Panc1 (cell line): ENCODE results near the gene PXMP2.

Experiments used
- POLR2AphosphoS5 ChIP-seq: IDR thresholded peaks from 2 replicates; pipeline ENCODE4 v1.6.1; 2012; ENCODE audit warnings: mild to moderate bottlenecking, low read depth, low read length, moderate library complexity
- SIN3A ChIP-seq: IDR thresholded peaks from 2 replicates; pipeline ENCODE4 v1.6.1; 2012; ENCODE audit warnings: low read depth, mild to moderate bottlenecking, low read length, moderate library complexity, borderline replicate concordance; ENCODE audit not compliant: insufficient read depth
- TCF7L2 ChIP-seq: IDR thresholded peaks from 2 replicates; pipeline ENCODE4 v1.6.1; 2011; ENCODE audit warnings: mild to moderate bottlenecking, low read depth, low read length, inconsistent platforms
- TF ChIP-seq, protein P1 (sequence below): fragments of 450-650 bp; IDR thresholded peaks from 2 replicates; pipeline ENCODE4 v1.5.1; 2017; ENCODE audit warnings: mild to moderate bottlenecking
- TF ChIP-seq, protein P2 (sequence below), 2 experiments: IDR thresholded peaks; 2 replicates each; pipeline ENCODE4 v1.6.1; 2011 to 2012; ENCODE audit warnings: low read depth in 2 of 2, control low read depth in 1 of 2, low read length in 1 of 2, mild to moderate bottlenecking in 1 of 2, moderate library complexity in 1 of 2; ENCODE audit not compliant: insufficient read depth in 1 of 2

DNA sequence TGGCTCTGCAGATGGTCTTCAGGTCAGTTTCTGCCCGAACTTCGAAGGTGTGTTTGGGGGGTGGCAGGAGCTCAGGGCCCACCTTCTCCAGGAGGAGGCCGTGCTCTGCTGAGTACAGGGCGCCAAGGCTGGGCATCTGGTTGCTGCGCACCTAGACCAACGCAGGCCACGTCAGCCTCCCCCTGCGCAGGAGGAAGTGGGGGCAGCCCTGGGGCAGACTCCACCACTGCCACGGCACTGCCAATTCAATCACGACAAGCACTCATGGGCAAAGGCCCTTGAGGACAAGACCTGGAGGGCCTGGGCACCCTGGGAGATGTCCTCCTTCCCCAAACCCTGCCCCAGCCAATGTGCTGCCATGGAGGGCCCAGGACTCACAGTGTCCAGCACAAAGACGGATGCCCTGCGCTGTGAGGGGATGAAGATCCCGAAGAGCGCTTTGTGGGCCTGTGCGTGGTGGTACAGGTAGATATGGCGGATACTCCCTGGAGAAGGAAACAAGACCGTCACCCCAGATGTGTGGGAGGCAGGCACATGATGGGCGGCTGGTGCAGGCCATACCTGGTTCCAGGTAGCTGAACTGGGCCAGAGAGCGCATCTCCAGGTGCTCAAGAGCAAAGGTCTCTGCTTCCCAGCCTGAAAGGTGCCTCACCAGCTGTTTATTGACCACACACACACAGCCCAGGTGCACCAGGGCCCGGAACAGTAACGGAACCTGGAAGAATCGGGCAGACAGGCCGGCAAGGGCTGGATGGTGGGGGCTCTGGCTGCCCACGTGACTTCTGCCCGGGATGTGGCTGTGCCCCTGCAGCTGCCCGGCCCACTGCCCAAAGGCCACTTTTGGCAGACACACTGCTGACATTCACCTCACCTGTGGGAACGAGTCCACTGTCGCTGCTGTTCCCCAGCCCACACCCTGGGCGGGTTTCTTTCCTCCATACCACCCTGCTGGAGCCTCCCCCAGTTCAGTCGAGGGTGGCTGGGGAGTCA is 44.2 kb upstream of the PXMP2 start:
- TF ChIP-seq, protein P1, sequence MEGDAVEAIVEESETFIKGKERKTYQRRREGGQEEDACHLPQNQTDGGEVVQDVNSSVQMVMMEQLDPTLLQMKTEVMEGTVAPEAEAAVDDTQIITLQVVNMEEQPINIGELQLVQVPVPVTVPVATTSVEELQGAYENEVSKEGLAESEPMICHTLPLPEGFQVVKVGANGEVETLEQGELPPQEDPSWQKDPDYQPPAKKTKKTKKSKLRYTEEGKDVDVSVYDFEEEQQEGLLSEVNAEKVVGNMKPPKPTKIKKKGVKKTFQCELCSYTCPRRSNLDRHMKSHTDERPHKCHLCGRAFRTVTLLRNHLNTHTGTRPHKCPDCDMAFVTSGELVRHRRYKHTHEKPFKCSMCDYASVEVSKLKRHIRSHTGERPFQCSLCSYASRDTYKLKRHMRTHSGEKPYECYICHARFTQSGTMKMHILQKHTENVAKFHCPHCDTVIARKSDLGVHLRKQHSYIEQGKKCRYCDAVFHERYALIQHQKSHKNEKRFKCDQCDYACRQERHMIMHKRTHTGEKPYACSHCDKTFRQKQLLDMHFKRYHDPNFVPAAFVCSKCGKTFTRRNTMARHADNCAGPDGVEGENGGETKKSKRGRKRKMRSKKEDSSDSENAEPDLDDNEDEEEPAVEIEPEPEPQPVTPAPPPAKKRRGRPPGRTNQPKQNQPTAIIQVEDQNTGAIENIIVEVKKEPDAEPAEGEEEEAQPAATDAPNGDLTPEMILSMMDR = no peak
- TF ChIP-seq POLR2AphosphoS5 (no peak), TCF7L2 (no peak), SIN3A (no peak)
- TF ChIP-seq, protein P2, sequence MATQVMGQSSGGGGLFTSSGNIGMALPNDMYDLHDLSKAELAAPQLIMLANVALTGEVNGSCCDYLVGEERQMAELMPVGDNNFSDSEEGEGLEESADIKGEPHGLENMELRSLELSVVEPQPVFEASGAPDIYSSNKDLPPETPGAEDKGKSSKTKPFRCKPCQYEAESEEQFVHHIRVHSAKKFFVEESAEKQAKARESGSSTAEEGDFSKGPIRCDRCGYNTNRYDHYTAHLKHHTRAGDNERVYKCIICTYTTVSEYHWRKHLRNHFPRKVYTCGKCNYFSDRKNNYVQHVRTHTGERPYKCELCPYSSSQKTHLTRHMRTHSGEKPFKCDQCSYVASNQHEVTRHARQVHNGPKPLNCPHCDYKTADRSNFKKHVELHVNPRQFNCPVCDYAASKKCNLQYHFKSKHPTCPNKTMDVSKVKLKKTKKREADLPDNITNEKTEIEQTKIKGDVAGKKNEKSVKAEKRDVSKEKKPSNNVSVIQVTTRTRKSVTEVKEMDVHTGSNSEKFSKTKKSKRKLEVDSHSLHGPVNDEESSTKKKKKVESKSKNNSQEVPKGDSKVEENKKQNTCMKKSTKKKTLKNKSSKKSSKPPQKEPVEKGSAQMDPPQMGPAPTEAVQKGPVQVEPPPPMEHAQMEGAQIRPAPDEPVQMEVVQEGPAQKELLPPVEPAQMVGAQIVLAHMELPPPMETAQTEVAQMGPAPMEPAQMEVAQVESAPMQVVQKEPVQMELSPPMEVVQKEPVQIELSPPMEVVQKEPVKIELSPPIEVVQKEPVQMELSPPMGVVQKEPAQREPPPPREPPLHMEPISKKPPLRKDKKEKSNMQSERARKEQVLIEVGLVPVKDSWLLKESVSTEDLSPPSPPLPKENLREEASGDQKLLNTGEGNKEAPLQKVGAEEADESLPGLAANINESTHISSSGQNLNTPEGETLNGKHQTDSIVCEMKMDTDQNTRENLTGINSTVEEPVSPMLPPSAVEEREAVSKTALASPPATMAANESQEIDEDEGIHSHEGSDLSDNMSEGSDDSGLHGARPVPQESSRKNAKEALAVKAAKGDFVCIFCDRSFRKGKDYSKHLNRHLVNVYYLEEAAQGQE (IDR thresholded peaks at IDR 0.05; ENCODE audit: insufficient read depth in 1 of 2, low read depth in 2 of 2, low read length in 1 of 2) = no peak
